CD4-positive, CD25-positive, alpha-beta regulatory T cell (primary cell): Measurements from ENCODE around the gene CYB561D1. TPM values are rescaled to one million over a fixed set of nuclear protein-coding genes. Genes with fewer than 3 reads are reported as not detected.

ENCODE experiments used
- ATAC-seq, 2 donors: fragments of 150-1000 bp; cut with Tn5 transposase; one replicate each; pipeline ENCODE4 v1.10.0; 2021; ENCODE audit warnings: low read depth in 2 of 2, moderate number of reproducible peaks in 2 of 2, moderate library complexity in 1 of 2
- DNase-seq, 3 donors: peaks; one replicate each; pipeline versions ENCODE4 v3.0.0 to v3.0.0-alpha.2; 2012 to 2022; ENCODE audit warnings: mixed read lengths in 1 of 3
- H3K27ac ChIP-seq: one replicate; pipeline ENCODE4 v1.7.0; 2013; ENCODE audit warnings: mild to moderate bottlenecking, low read length; ENCODE audit not compliant: insufficient read depth, poor library complexity, severe bottlenecking
- H3K27me3 ChIP-seq: one replicate; pipeline ENCODE4 v1.7.0; 2013; ENCODE audit warnings: low read length; ENCODE audit not compliant: control insufficient read depth, insufficient read depth
- H3K36me3 ChIP-seq: one replicate; pipeline ENCODE4 v1.7.0; 2013; ENCODE audit warnings: mild to moderate bottlenecking, low read length, moderate library complexity; ENCODE audit not compliant: control insufficient read depth, insufficient read depth
- H3K4me1 ChIP-seq: 2 replicates; pipeline ENCODE4 v1.7.0; 2013; ENCODE audit warnings: mild to moderate bottlenecking, low read length; ENCODE audit not compliant: insufficient read depth, control insufficient read depth, poor library complexity, severe bottlenecking
- H3K4me3 ChIP-seq: one replicate; pipeline ENCODE4 v1.7.0; 2013; ENCODE audit warnings: low read depth, mild to moderate bottlenecking, low read length, moderate library complexity
- H3K9me3 ChIP-seq, 2 experiments: 1 replicate in 1 of 2; 2 replicates in 1 of 2; pipeline ENCODE4 v1.7.0; 2013; ENCODE audit warnings: low read length in 2 of 2, mild to moderate bottlenecking in 1 of 2, moderate library complexity in 1 of 2; ENCODE audit not compliant: control insufficient read depth in 2 of 2
- H3K27ac Mint-ChIP-seq, 3 donors: one replicate each; pipeline ENCODE4 v1.8.0; 2020 to 2022; ENCODE audit warnings: mild to moderate bottlenecking in 3 of 3, mixed read lengths in 3 of 3, moderate library complexity in 2 of 3
- H3K27me3 Mint-ChIP-seq: one replicate; pipeline ENCODE4 v1.8.0; 2022; ENCODE audit warnings: mild to moderate bottlenecking, mixed read lengths
- H3K36me3 Mint-ChIP-seq: one replicate; pipeline ENCODE4 v1.8.0; 2020; ENCODE audit warnings: mixed read lengths
- H3K4me1 Mint-ChIP-seq, 4 donors: one replicate each; pipeline ENCODE4 v1.8.0; 2020 to 2022; ENCODE audit warnings: mixed read lengths in 4 of 4, mild to moderate bottlenecking in 1 of 4
- H3K4me3 Mint-ChIP-seq, 4 donors: one replicate each; pipeline ENCODE4 v1.8.0; 2020 to 2022; ENCODE audit warnings: mild to moderate bottlenecking in 4 of 4, mixed read lengths in 4 of 4, moderate library complexity in 3 of 4
- H3K9me3 Mint-ChIP-seq, 7 donors: one replicate each; pipeline ENCODE4 v1.8.0; 2020 to 2022; ENCODE audit warnings: mixed read lengths in 7 of 7, mild to moderate bottlenecking in 3 of 7, moderate library complexity in 2 of 7
- polyA plus RNA-seq, 4 donors: library from polyadenylated mRNA; unstranded; fragments of 300-500 nt; fragmentation: Illumina TruSeq; gene quantifications; one replicate each; pipeline ENCODE4 v1.2.3, GENCODE V29; 2021
- total RNA-seq: library from RNA; stranded (reverse); gene quantifications from one replicate; pipeline ENCODE4 v1.2.3, GENCODE V29; 2022

CYB561D1 gene
- total and polyA plus RNA-seq, 5 donors from 2014 or later: 11.5 to 30.7 (median 20.3) TPM

DNA sequence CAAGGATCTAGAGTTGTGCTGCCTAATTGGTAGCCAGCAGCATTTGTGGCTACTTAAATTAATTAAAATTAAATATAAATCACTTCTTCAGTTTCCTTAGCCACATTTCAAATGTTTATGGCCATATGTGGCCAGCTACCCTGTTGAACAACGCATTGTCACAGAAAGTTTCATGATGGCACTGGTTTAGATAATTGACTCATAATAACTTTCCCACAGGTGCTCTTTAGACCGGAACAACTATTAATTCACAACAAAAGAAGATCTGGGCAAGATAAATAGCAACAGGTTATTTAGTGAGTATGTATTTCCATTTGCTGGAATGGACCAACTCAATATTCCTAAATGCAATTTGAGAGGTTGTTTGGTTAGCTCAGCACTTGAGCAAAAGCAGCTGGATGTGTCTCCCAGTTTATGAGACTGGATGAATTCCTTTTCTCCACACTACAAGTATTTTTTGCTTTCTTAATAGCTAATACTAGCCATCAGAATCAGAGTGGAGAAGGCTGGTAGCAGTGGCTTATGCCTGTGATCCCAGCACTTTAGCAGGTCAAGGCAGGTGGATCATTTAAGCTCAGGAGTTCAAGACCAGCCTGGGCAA lies 19.3 kb downstream of the CYB561D1 start:
- Histone ChIP-seq H3K27ac (no peak overlapping the region), H3K9me3 (no peaks in the 10 kb centered on the region), H3K4me3 (no peak overlapping the region), H3K27me3 (no peaks in the 10 kb centered on the region), H3K4me1 (peaks cover 18% of the 10 kb centered on the region), H3K36me3 (peaks cover under 1% of the 10 kb centered on the region)
- H3K27me3 Mint-ChIP-seq: peaks cover 24% of the 10 kb centered on the region
- H3K27ac Mint-ChIP-seq: no peak overlapping the region
- no peak for ATAC-seq
- H3K4me1 Mint-ChIP-seq: peaks cover 7 to 33% (median 20%) of the 10 kb centered on the region in 4 donors
- peaks cover 2% of the 10 kb centered on the region for H3K36me3 Mint-ChIP-seq
- peaks cover 0 to 2% (median 0%) of the 10 kb centered on the region in 7 donors for H3K9me3 Mint-ChIP-seq
- no peak overlapping the region for H3K4me3 Mint-ChIP-seq
- no peak for DNase-seq

GRCh38 chr1:109514846-109515245 lies 21.0 kb downstream of the CYB561D1 start:
- H3K4me3 ChIP-seq: no peak overlapping the region
- Mint-ChIP-seq H3K27ac (peak overlapping the region in 1 of 3 donors; percentile 70), H3K9me3 (peaks cover 0 to 2% (median 0%) of the 10 kb centered on the region in 7 donors), H3K4me1 (peaks cover 6 to 21% (median 13%) of the 10 kb centered on the region in 4 donors), H3K36me3 (no peaks in the 10 kb centered on the region), H3K4me3 (no peak overlapping the region), H3K27me3 (peaks cover 20% of the 10 kb centered on the region)
- H3K27ac ChIP-seq: no peak overlapping the region
- DNase-seq (no peak), ATAC-seq (no peak)
- no peaks in the 10 kb centered on the region for H3K27me3 ChIP-seq
- no peaks in the 10 kb centered on the region for H3K36me3 ChIP-seq
- no peaks in the 10 kb centered on the region for H3K9me3 ChIP-seq
- peaks cover 7% of the 10 kb centered on the region for H3K4me1 ChIP-seq

DNA sequence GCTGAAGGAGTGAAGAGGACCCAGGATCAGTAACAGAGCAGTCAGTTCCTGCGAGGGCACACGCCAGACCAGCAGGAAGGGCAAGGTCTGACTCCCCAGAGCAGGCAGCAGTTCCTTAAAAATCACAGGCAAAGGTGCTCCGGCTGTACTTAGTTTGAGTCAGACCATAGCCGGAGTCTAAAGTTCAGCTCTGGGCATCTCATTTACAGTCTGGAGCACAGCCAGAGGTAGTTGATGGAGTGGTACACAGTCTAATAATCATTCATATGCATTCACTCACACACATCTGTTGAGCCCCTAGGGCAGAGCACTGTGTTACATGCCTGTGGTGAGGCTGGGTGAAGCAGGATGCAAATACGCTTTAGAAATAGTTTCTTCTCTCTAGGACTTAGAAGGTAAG lies 23.0 kb downstream of the CYB561D1 start:
- H3K36me3 ChIP-seq: no peaks in the 10 kb centered on the region
- DNase-seq (no peak), ATAC-seq (no peak)
- no peak overlapping the region for H3K4me3 ChIP-seq
- peaks cover 0 to 2% (median 0%) of the 10 kb centered on the region in 7 donors for H3K9me3 Mint-ChIP-seq
- no peaks in the 10 kb centered on the region for H3K27me3 ChIP-seq
- peaks cover 6% of the 10 kb centered on the region for H3K27me3 Mint-ChIP-seq
- peaks cover 0 to 3% (median 1%) of the 10 kb centered on the region in 4 donors for H3K4me1 Mint-ChIP-seq
- H3K4me3 Mint-ChIP-seq: no peak overlapping the region
- no peak overlapping the region for H3K27ac Mint-ChIP-seq
- no peaks in the 10 kb centered on the region for H3K4me1 ChIP-seq
- no peaks in the 10 kb centered on the region for H3K36me3 Mint-ChIP-seq
- H3K9me3 ChIP-seq: no peaks in the 10 kb centered on the region
- no peak overlapping the region for H3K27ac ChIP-seq

DNA sequence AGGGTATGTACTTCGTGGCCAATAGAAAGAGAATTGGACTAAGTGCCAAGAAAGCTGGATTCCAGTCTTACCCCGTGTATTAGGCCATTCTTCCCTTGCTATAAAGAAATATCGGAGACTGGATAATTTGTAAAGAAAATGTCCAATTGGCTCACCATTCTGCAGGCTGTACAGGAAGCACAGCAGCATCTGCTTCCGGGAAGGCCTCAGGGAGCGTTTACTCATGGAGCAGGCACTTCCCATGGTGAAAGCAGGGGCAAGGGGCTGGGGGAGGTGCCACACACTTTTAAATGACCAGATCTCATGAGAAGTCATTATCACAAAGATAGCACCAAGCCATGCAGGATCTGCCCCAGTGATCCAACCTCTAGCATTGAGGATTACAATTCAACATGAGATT lies 23.4 kb downstream of the CYB561D1 start:
- Histone ChIP-seq H3K36me3 (no peaks in the 10 kb centered on the region), H3K27ac (no peak overlapping the region), H3K9me3 (no peaks in the 10 kb centered on the region), H3K4me3 (no peak overlapping the region), H3K27me3 (no peaks in the 10 kb centered on the region), H3K4me1 (no peaks in the 10 kb centered on the region)
- no peak overlapping the region for H3K4me3 Mint-ChIP-seq
- peaks cover 0 to 2% (median 0%) of the 10 kb centered on the region in 7 donors for H3K9me3 Mint-ChIP-seq
- ATAC-seq (no peak), DNase-seq (no peak)
- H3K27ac Mint-ChIP-seq: no peak overlapping the region
- H3K27me3 Mint-ChIP-seq: peaks cover 8% of the 10 kb centered on the region
- peaks cover 0 to 3% (median 0%) of the 10 kb centered on the region in 4 donors for H3K4me1 Mint-ChIP-seq
- H3K36me3 Mint-ChIP-seq: no peaks in the 10 kb centered on the region

DNA sequence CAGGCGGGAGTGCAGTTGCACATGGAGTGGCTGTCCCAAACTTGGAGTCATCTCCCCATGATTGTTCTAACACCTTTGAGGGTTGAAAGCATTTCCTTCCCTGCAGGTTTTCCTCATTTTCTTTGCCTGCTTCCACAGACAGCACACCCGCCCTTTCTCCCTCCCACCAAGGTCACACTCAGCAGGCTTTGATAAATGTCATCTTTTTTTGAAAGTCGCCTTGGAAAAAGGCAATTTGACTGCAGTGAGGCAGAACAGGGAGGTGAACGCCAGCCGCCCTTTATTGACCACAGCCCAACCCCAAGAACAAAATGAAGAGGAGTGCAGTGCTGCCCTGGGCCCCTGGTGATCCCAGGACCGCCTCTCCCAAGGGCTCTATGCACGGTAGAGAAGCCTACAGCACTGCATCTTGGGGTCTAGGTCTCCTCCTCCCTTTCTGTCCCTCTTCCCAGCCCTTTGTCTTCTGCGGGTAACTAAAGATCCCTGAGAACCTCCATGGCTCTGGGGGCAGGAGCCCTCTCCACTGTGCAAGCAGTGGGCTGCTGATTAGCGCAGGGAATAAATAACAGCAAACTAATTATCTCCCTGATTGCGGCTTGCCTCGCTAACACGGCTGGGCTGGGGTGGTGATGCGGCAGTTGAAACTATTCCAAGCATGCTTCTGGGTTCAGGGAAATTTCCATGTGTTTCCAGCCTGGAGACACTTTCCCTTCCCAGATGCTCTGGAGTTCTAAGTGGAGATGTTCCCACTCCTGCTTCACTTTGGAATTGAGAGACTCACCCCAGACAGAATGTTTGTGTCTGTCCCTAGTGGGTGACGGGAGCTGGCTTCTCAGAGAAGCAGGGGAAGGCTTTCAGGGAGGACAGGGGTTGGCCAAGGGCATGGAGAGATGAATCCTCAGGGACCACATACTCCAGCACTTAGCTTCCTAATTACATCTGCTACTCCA lies 27.4 kb downstream of the CYB561D1 start:
- no peaks in the 10 kb centered on the region for H3K36me3 ChIP-seq
- H3K4me1 ChIP-seq: no peaks in the 10 kb centered on the region
- no peak overlapping the region for H3K27ac Mint-ChIP-seq
- no peak overlapping the region for H3K27ac ChIP-seq
- no peaks in the 10 kb centered on the region for H3K27me3 ChIP-seq
- H3K27me3 Mint-ChIP-seq: peaks cover 8% of the 10 kb centered on the region
- H3K4me1 Mint-ChIP-seq: peaks cover 0 to 3% (median 0%) of the 10 kb centered on the region in 4 donors
- peaks cover 3% of the 10 kb centered on the region for H3K36me3 Mint-ChIP-seq
- H3K4me3 ChIP-seq: no peak overlapping the region
- H3K4me3 Mint-ChIP-seq: no peak overlapping the region
- peaks cover 0 to 2% (median 0%) of the 10 kb centered on the region in 7 donors for H3K9me3 Mint-ChIP-seq
- DNase-seq (no peak), ATAC-seq (no peak)
- no peaks in the 10 kb centered on the region for H3K9me3 ChIP-seq

GRCh38 chr1:109522026-109522425 lies 28.1 kb downstream of the CYB561D1 start:
- Mint-ChIP-seq H3K27me3 (peaks cover 4% of the 10 kb centered on the region), H3K4me1 (no peaks in the 10 kb centered on the region), H3K9me3 (peaks cover 0 to 2% (median 0%) of the 10 kb centered on the region in 7 donors), H3K36me3 (peaks cover 3% of the 10 kb centered on the region), H3K4me3 (no peak overlapping the region), H3K27ac (no peak overlapping the region)
- Histone ChIP-seq H3K27me3 (peaks cover under 1% of the 10 kb centered on the region), H3K9me3 (no peaks in the 10 kb centered on the region), H3K4me1 (no peaks in the 10 kb centered on the region), H3K27ac (no peak overlapping the region), H3K36me3 (no peaks in the 10 kb centered on the region), H3K4me3 (no peak overlapping the region)
- no peak for ATAC-seq
- DNase-seq: no peak

DNA sequence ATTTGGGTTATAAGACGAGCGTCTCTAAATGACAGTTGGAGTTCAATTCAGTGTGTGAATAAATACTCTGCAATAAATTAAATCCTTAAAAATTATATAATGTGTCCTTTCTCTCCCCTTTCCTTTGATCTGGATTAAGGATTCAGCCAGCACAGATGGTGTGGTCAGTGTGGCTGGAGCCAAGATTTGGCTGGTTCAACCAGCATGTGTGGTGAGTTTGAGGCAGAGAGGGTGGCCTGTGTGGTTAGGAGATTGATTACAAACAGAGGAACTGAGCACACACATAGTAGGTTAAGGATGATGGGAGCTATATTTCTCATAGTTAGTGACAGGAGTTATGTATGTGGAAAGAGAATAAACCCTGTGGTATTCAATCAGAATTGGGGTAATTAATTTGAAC lies 29.8 kb downstream of the CYB561D1 start:
- Histone ChIP-seq H3K36me3 (no peaks in the 10 kb centered on the region), H3K4me3 (no peak overlapping the region), H3K4me1 (no peaks in the 10 kb centered on the region), H3K27ac (no peak overlapping the region), H3K9me3 (no peaks in the 10 kb centered on the region), H3K27me3 (peaks cover 6% of the 10 kb centered on the region)
- no peaks in the 10 kb centered on the region for H3K4me1 Mint-ChIP-seq
- DNase-seq (no peak), ATAC-seq (no peak)
- H3K27ac Mint-ChIP-seq: no peak overlapping the region
- no peaks in the 10 kb centered on the region for H3K9me3 Mint-ChIP-seq
- H3K4me3 Mint-ChIP-seq: no peak overlapping the region
- peaks cover 3% of the 10 kb centered on the region for H3K36me3 Mint-ChIP-seq
- peaks cover 4% of the 10 kb centered on the region for H3K27me3 Mint-ChIP-seq
